WI38 (cell line): Measurements from ENCODE around the gene YBX3.

Source experiments
- H3K4me3 ChIP-seq: 2 replicates; pipeline ENCODE4 v1.5.1; 2011; ENCODE audit warnings: low read depth, mild to moderate bottlenecking, control low read depth, low read length
- CTCF ChIP-seq: IDR thresholded peaks from 2 replicates; pipeline ENCODE4 v1.5.1; 2012; ENCODE audit warnings: low read depth, mild to moderate bottlenecking, control low read depth, low read length

Gene YBX3

GRCh38 chr12:10661338-10661737, 61.8 kb downstream of the YBX3 start:
- TF ChIP-seq CTCF = no peak

GRCh38 chr12:10654003-10654402, 69.1 kb downstream of the YBX3 start:
- no peak overlapping the region for H3K4me3 ChIP-seq
- no peak for TF ChIP-seq CTCF

More at GRCh38 chr12:10661338-10661737, 61.8 kb downstream of the YBX3 start:
- no peak overlapping the region for H3K4me3 ChIP-seq

GRCh38 chr12:10652192-10652591, 70.9 kb downstream of the YBX3 start:
- no peak for TF ChIP-seq CTCF
- H3K4me3 ChIP-seq = no peak overlapping the region
